RCC 7860 (cell line): ENCODE data around the gene PCLO.
A peak's percentile ranks its signal among the peaks of the same experiment; 100 is the strongest.
"Not testable (repeated sequence)": the region's sequence is repeated elsewhere in the genome, so short reads cannot be mapped to it uniquely, and the experiment has no call there.

Experiments
- DNase-seq: peaks from one replicate; pipeline ENCODE4 v3.0.0-alpha.2; 2015; ENCODE audit warnings: low spot score
- FAIRE-seq: peaks from 2 replicates; lab custom pipeline; 2012; peaks lifted over from hg19 to GRCh38; lab: Jason Lieb, UNC

PCLO gene

GRCh38 chr7:83053965-83054364 lies 108.7 kb downstream of the PCLO start:
- FAIRE-seq (no peak), DNase-seq (no peak)

- FAIRE-seq: no peak
- no peak for DNase-seq
Observed at GRCh38 chr7:83040484-83040883, 122.2 kb downstream of the PCLO start.

- no peak for FAIRE-seq
- DNase-seq: no peak
Observed at GRCh38 chr7:83038787-83039186, 123.9 kb downstream of the PCLO start.

GRCh38 chr7:83036721-83037380 lies 125.8 kb downstream of the PCLO start:
- FAIRE-seq (no peak), DNase-seq (no peak)

DNA sequence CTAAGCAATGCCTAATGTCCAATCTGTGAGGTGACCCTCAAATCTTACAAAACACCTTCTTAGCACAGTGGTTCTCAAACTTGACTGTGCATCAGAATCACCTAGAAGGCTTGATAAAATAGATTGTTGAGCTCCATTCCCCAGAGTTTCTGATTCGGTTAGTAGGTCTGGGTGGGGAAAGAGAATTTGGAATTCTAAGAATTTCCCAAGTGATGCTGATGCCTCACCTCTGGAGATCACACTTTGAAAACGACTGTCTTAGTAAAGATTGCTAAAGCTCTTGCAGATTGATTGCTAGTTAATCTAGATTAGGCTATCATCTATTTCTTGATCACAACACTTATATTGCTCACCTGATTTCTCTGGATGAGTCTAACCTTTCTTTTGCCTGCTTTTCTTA lies 126.6 kb downstream of the PCLO start:
- FAIRE-seq: no peak
- DNase-seq: no peak

DNA sequence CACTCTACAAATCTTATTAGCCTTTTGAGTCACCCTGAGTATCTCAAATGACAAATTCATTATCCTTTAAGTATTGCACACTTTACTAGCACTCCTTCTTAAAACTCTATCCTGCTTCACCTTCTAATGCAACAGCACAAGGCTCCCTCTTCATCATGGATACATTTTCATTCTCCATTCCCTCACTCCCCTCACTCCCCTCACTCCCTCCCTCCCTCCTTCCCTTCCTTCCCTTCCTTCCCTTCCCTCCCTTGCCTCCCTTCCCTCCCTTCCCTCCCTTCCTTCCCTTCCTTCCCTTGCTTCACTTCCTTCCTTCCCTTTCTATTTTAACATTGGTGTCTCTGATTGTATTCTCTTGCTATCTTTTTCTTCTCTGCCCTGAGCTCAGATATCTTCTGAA lies 130.5 kb downstream of the PCLO start:
- FAIRE-seq: no peak
- DNase-seq: no peak

DNA sequence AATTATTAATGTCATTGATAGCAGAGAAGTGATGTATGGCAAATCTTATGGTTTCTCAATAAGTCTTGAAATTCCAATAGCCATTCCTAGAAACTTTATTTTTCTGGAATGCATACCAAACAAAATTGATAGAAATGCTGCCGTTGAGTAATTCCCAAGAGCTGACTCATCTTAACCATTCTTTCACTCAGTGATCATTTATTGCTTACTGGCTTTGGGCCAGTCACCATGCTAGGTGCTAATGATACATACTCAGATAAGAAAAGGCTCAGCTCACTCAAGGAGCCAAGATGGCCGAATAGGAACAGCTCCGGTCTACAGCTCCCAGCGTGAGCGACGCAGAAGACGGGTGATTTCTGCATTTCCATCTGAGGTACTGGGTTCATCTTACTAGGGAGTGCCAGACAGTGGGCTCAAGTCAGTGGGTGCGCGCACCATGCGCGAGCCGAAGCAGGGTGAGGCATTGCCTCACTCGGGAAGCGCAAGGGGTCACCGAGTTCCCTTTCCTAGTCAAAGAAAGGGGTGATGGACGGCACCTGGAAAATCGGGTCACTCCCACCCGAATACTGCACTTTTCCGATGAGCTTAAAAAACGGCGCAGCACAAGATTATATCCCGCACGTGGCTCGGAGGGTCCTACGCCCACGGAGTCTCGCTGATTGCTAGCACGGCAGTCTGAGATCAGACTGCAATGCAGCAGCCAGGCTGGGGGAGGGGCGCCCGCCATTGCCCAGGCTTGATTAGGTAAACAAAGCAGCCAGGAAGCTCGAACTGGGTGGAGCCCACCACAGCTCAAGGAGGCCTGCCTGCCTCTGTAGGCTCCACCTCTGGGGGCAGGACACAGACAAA lies 138.6 kb downstream of the PCLO start:
- DNase-seq: peak; percentile 27
- FAIRE-seq: not testable (repeated sequence)

- FAIRE-seq (no peak), DNase-seq (no peak)
Observed at GRCh38 chr7:83021032-83021431, 141.7 kb downstream of the PCLO start.

DNA sequence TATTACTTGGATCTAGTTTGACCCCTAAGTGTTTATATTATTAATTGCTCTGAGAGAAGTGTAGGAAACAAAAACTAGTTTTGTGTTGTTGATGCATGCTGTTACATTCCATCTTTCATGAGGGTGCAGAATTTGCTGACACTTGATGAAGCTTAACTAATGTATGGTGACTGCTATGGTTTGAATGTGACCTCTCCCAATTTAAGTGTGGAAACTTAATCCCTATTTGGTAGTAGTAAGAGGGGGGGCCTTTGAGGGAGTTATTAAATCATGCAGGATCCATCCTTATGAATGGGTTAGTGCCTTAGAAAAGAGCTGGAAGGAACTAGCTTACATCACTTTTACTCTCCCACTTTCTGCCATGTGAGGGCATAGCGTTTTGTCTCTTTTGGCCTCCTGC lies 142.5 kb downstream of the PCLO start:
- DNase-seq (no peak), FAIRE-seq (no peak)

DNA sequence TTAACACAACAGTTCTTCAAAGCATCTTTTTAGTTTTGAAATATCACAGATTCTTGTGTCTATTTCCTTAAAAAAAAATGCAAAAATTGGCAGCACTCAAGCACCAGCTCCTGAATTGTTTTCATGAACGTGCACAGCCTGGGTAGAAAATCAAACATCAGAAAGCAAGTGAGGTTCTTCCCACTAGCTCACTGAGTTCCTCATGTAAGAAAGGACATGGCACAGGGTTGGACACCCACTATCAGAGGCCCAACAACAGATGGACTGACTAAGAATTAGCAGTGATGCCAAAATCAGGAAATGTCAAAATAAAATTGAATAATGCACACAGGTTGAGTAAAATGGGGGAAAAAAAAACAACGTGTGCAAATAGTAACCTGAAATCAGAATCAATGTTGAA lies 146.8 kb downstream of the PCLO start:
- DNase-seq (no peak), FAIRE-seq (no peak)

GRCh38 chr7:83014546-83014945 lies 148.1 kb downstream of the PCLO start:
- FAIRE-seq (no peak), DNase-seq (no peak)

DNA sequence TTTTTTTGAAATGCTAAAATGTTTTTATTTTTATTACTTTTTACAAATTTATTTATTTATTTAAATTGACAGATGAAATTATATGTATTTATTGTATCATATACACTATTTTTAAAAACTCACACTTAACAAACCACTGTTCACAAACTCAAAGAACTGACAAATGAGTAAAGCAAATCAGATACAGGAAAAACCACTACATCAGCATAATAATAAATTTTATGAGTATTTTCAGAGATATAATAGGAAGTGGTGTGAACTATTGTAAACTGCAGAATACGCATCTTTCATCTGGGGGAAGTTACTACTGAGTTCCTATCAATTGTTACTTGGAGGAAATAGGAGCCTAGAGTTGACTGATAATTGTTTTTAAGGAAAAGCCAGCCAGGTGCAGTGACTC lies 150.7 kb downstream of the PCLO start:
- FAIRE-seq (no peak), DNase-seq (no peak)

DNA sequence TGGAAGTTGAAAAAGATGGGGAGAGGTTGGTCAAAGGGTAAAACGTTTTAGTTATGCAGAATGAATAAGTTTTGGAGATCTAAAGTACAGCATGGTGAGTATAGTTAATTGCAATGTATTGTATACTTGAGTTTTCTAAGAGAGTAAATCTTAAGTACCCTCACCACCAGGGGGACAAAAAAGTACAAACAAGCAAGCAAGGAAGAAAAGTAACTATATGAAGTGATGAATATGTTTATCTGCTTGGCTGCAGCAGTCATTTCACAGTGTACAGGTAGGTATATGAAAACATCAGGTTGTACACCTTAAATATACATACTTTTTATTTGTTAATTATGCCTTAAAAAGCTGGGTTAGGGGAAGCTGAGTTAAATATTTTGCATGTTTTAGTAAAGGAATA lies 157.3 kb downstream of the PCLO start:
- FAIRE-seq (no peak), DNase-seq (no peak)

- FAIRE-seq: peak; percentile 60
- DNase-seq: peak; percentile 54
Observed at GRCh38 chr7:83001362-83002040, 161.2 kb downstream of the PCLO start.

GRCh38 chr7:82998436-82998835 lies 164.2 kb downstream of the PCLO start:
- DNase-seq: no peak
- FAIRE-seq: no peak

- no peak for DNase-seq
- no peak for FAIRE-seq
Observed at GRCh38 chr7:82985144-82985802, 177.4 kb downstream of the PCLO start.

DNA sequence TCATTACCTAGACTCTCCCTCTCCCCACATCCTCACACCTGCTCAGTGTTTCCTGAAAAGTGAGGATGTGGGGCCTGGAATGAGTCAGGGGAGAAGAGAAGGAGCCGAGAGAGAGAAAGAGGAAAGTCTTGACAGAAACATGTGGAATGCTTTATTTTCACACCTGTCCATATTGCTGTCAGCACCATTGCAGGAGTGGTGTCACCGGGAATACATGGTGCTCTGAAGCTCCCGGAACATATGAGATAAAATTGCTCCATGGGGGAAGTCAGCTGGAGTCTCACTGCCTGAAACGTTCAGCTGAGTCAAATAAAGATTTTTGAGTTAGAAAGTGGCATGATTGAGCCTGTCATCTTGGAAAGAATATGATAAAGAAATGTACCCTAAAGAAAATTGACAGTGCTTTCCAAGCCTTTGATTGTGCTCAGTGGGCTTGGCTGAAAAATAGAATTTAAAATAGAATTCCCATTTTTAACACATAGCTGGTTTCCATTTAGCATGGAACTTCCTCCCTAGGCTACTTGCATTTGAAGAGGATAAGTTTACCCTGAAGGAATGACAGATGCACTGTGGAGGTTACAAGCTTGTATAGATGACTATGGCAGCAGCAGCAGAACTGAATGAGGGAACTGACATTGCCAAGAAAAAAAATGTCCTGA lies 182.4 kb downstream of the PCLO start:
- FAIRE-seq: no peak
- DNase-seq: no peak

GRCh38 chr7:82975811-82976468 lies 186.7 kb downstream of the PCLO start:
- DNase-seq: no peak
- FAIRE-seq: no peak

DNA sequence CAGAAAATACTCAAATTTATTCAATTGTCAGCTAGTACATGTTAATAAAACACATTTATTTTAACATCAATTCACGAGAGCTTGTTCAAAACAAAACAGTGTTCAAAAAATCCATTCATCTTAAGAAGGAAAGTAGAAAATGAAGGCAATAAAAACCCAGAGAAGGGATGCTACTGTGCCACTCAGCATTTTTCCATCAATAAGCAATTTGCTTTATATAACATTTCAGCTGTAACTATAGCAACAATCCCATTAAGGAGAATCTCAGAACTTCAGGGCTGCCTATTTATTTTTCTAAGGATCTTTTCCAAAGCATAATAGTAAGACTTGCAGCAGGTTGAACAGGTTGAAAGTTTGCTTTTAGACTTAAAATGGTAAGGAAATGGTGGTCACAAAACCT lies 190.5 kb downstream of the PCLO start:
- FAIRE-seq (no peak), DNase-seq (no peak)
